ENCODE data around the gene CSNK1D.

The CSNK1D gene

GRCh38 chr17:82287868-82288801 is 14.6 kb upstream of the CSNK1D start:
- no peak overlapping the region for H3K4me3 ChIP-seq
- DNase-seq (ENCODE audit: low spot score) = no peak
- TF ChIP-seq CTCF (IDR thresholded peaks at IDR 0.05) = no peak
- no peak overlapping the region for H3K27ac ChIP-seq

GRCh38 chr17:82287013-82287867 is 13.7 kb upstream of the CSNK1D start:
- DNase-seq (ENCODE audit: low spot score) = no peak
- no peak overlapping the region for H3K27ac ChIP-seq

GRCh38 chr17:82285141-82285540 is 11.6 kb upstream of the CSNK1D start:
- DNase-seq (ENCODE audit: low spot score) = no peak
- H3K4me3 ChIP-seq = no peak overlapping the region
- no peak overlapping the region for H3K27ac ChIP-seq
- TF ChIP-seq CTCF (IDR thresholded peaks at IDR 0.05) = no peak

More at GRCh38 chr17:82287013-82287867, 13.7 kb upstream of the CSNK1D start:
- no peak for TF ChIP-seq CTCF (IDR thresholded peaks at IDR 0.05)
- H3K4me3 ChIP-seq = no peak overlapping the region

GRCh38 chr17:82283208-82283749 is 9.8 kb upstream of the CSNK1D start:
- no peak overlapping the region for H3K4me3 ChIP-seq
- no peak for DNase-seq (ENCODE audit: low spot score)
- H3K27ac ChIP-seq = no peak overlapping the region
- no peak for TF ChIP-seq CTCF (IDR thresholded peaks at IDR 0.05)

- Histone ChIP-seq H3K4me3 (no peak overlapping the region), H3K27ac (no peak overlapping the region)
- DNase-seq (ENCODE audit: low spot score) = no peak
- no peak for TF ChIP-seq CTCF (IDR thresholded peaks at IDR 0.05)
Observed at GRCh38 chr17:82282239-82283207, 9.0 kb upstream of the CSNK1D start.

Data from coronary artery (tissue), 2 donors.